Measurements from ENCODE around the gene UHRF1.

DNA sequence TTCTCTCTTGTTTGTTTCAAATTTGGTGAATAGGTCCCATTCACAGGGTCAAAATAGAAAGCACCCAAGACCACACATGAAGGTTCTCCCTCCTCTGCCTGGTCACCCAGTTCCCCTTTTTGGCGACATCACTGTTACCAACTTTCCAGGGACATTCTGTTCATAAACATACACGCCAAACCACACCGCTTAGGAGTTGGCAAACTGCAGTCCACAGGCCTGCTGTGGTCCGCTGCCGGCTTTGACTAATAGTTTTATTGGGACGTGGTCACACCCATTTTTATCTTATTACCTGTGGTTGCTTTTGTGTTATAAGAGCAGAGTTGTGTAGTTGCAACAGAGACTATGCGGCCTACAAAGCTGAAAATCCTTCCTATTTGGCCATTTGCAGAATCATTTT, 24.2 kb downstream of the UHRF1 start:
- TF ChIP-seq POLR2A (IDR thresholded peaks at IDR 0.05) = no peak
- TF ChIP-seq, protein P1, sequence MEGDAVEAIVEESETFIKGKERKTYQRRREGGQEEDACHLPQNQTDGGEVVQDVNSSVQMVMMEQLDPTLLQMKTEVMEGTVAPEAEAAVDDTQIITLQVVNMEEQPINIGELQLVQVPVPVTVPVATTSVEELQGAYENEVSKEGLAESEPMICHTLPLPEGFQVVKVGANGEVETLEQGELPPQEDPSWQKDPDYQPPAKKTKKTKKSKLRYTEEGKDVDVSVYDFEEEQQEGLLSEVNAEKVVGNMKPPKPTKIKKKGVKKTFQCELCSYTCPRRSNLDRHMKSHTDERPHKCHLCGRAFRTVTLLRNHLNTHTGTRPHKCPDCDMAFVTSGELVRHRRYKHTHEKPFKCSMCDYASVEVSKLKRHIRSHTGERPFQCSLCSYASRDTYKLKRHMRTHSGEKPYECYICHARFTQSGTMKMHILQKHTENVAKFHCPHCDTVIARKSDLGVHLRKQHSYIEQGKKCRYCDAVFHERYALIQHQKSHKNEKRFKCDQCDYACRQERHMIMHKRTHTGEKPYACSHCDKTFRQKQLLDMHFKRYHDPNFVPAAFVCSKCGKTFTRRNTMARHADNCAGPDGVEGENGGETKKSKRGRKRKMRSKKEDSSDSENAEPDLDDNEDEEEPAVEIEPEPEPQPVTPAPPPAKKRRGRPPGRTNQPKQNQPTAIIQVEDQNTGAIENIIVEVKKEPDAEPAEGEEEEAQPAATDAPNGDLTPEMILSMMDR (IDR thresholded peaks at IDR 0.05) = no peak
